ENCODE measurements around the gene LMF1. TPM values are rescaled to one million over a fixed set of nuclear protein-coding genes. Genes with fewer than 3 reads are reported as not detected.

LMF1 gene
- polyA plus RNA-seq, 1 donor from 2014 or later, result 16.2 TPM

DNA sequence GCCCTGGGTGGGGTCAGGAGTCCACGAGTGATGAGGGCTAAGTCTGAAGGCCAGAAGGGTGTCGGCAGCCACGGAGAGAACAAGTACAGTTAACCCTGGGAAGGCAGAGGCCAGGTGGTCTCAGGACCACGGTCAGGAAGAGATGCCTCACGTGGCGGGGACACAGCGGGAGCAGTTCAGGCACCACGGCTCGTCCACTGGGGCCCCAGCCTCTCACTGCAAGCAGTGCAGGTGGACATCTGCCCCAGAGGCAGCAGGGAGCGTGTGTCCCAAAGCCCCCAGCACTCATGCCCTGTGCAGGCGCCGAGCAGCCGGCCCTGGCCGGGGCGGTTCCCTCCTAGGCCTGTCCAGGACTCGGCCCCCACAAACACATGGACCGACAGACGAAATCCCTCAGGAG lies 4.7 kb downstream of the LMF1 start:
- Histone ChIP-seq H3K4me3 (ENCODE audit: low read length) (no peak overlapping the region), H2AFZ (ENCODE audit: low read depth, low read length) (no peak overlapping the region), H3K9me3 (ENCODE audit: low read length) (no peaks in the 10 kb centered on the region), H3F3A (ENCODE audit: insufficient read depth, low read length, poor library complexity, severe bottlenecking) (peaks cover 4% of the 10 kb centered on the region), H3K9ac (ENCODE audit: low read length) (no peak overlapping the region), H3K27me3 (ENCODE audit: insufficient read depth, low read depth, low read length) (no peaks in the 10 kb centered on the region), H4K20me1 (ENCODE audit: insufficient read depth) (peaks cover 5% of the 10 kb centered on the region), H3K4me2 (ENCODE audit: low read length) (no peak overlapping the region), H3K79me2 (replicated peaks; ENCODE audit: insufficient read depth, low read length) (peaks cover 3% of the 10 kb centered on the region), H3K36me3 (ENCODE audit: insufficient read depth, low read length) (no peaks in the 10 kb centered on the region), H3K27ac (ENCODE audit: low read length) (no peak overlapping the region), H3K9me2 (ENCODE audit: insufficient read depth, low read length) (no peaks in the 10 kb centered on the region)
- TF ChIP-seq EP300 (conservative IDR thresholded peaks at IDR 0.05; ENCODE audit: poor library complexity, severe bottlenecking) (no peak), SMC3 (conservative IDR thresholded peaks at IDR 0.05; ENCODE audit: poor library complexity) (no peak), TAF1 (IDR thresholded peaks at IDR 0.05; ENCODE audit: low read depth) (no peak), RAD21 (conservative IDR thresholded peaks at IDR 0.05) (no peak), POLR2AphosphoS5 (IDR thresholded peaks at IDR 0.05) (no peak), EZH2 (IDR thresholded peaks at IDR 0.05; ENCODE audit: borderline replicate concordance, insufficient read depth, low read length, poor library complexity, severe bottlenecking) (no peak), MXI1 (conservative IDR thresholded peaks at IDR 0.05; ENCODE audit: poor library complexity, severe bottlenecking) (no peak)
- TF ChIP-seq, protein P1, sequence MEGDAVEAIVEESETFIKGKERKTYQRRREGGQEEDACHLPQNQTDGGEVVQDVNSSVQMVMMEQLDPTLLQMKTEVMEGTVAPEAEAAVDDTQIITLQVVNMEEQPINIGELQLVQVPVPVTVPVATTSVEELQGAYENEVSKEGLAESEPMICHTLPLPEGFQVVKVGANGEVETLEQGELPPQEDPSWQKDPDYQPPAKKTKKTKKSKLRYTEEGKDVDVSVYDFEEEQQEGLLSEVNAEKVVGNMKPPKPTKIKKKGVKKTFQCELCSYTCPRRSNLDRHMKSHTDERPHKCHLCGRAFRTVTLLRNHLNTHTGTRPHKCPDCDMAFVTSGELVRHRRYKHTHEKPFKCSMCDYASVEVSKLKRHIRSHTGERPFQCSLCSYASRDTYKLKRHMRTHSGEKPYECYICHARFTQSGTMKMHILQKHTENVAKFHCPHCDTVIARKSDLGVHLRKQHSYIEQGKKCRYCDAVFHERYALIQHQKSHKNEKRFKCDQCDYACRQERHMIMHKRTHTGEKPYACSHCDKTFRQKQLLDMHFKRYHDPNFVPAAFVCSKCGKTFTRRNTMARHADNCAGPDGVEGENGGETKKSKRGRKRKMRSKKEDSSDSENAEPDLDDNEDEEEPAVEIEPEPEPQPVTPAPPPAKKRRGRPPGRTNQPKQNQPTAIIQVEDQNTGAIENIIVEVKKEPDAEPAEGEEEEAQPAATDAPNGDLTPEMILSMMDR (IDR thresholded peaks at IDR 0.05; ENCODE audit: poor library complexity, severe bottlenecking), result no peak
- TF ChIP-seq, protein P2, sequence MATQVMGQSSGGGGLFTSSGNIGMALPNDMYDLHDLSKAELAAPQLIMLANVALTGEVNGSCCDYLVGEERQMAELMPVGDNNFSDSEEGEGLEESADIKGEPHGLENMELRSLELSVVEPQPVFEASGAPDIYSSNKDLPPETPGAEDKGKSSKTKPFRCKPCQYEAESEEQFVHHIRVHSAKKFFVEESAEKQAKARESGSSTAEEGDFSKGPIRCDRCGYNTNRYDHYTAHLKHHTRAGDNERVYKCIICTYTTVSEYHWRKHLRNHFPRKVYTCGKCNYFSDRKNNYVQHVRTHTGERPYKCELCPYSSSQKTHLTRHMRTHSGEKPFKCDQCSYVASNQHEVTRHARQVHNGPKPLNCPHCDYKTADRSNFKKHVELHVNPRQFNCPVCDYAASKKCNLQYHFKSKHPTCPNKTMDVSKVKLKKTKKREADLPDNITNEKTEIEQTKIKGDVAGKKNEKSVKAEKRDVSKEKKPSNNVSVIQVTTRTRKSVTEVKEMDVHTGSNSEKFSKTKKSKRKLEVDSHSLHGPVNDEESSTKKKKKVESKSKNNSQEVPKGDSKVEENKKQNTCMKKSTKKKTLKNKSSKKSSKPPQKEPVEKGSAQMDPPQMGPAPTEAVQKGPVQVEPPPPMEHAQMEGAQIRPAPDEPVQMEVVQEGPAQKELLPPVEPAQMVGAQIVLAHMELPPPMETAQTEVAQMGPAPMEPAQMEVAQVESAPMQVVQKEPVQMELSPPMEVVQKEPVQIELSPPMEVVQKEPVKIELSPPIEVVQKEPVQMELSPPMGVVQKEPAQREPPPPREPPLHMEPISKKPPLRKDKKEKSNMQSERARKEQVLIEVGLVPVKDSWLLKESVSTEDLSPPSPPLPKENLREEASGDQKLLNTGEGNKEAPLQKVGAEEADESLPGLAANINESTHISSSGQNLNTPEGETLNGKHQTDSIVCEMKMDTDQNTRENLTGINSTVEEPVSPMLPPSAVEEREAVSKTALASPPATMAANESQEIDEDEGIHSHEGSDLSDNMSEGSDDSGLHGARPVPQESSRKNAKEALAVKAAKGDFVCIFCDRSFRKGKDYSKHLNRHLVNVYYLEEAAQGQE (IDR thresholded peaks at IDR 0.05; ENCODE audit: borderline replicate concordance), result no peak

DNA sequence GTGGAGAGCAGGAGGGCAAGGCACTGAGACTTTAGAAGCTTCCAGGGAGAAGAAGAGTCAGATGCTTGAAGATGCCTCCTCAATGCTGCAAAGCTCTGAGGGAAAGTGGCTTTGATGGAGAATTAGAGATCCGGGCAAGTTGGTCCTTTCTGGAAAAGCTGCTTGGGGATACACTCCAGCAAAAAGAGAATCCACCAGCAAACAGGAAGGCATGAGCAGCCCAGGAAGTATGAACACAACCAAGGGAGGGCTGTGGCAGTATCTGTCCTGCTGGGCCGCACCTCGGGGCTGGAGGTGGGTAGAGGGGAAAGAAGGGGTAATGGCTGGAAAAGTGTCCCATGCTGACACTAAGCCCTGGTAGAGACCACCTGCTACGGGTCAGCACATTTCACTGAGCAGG lies 5.3 kb downstream of the LMF1 start:
- no peak overlapping the region for H2AFZ ChIP-seq (ENCODE audit: low read depth, low read length)
- TF ChIP-seq MXI1 (conservative IDR thresholded peaks at IDR 0.05; ENCODE audit: poor library complexity, severe bottlenecking) (no peak), EP300 (conservative IDR thresholded peaks at IDR 0.05; ENCODE audit: poor library complexity, severe bottlenecking) (no peak), RAD21 (conservative IDR thresholded peaks at IDR 0.05) (no peak), TAF1 (IDR thresholded peaks at IDR 0.05; ENCODE audit: low read depth) (no peak), POLR2AphosphoS5 (IDR thresholded peaks at IDR 0.05) (no peak)
- TF ChIP-seq, protein P2 (IDR thresholded peaks at IDR 0.05; ENCODE audit: borderline replicate concordance), result no peak
- TF ChIP-seq, protein P1 (IDR thresholded peaks at IDR 0.05; ENCODE audit: poor library complexity, severe bottlenecking), result no peak
- no peak overlapping the region for H3K9ac ChIP-seq (ENCODE audit: low read length)
- no peaks in the 10 kb centered on the region for H3K9me2 ChIP-seq (ENCODE audit: insufficient read depth, low read length)
- H3K27ac ChIP-seq (ENCODE audit: low read length), result no peak overlapping the region
- H4K20me1 ChIP-seq (ENCODE audit: insufficient read depth), result peaks cover 5% of the 10 kb centered on the region
- H3K4me3 ChIP-seq (ENCODE audit: low read length), result no peak overlapping the region
- no peaks in the 10 kb centered on the region for H3K9me3 ChIP-seq (ENCODE audit: low read length)
- peaks cover 4% of the 10 kb centered on the region for H3F3A ChIP-seq (ENCODE audit: insufficient read depth, low read length, poor library complexity, severe bottlenecking)
- no peak overlapping the region for H3K4me2 ChIP-seq (ENCODE audit: low read length)
- no peaks in the 10 kb centered on the region for H3K27me3 ChIP-seq (ENCODE audit: insufficient read depth, low read depth, low read length)
- peaks cover 3% of the 10 kb centered on the region for H3K79me2 ChIP-seq (replicated peaks; ENCODE audit: insufficient read depth, low read length)
- H3K36me3 ChIP-seq (ENCODE audit: insufficient read depth, low read length), result no peaks in the 10 kb centered on the region

Measured in neural cell (in vitro differentiated cells).